GM18870 (cell line): ENCODE results near the gene DENND1A.
"Not testable (repeated sequence)": the region's sequence is repeated elsewhere in the genome, so short reads cannot be mapped to it uniquely, and the experiment has no call there.

Source experiments
- ATAC-seq: cut with Tn5 transposase; IDR thresholded peaks from one replicate; pipeline ENCODE4 v1.9.1; 2021; ENCODE audit warnings: moderate library complexity; ENCODE audit not compliant: unreplicated experiment

Gene DENND1A

GRCh38 chr9:123947326-123947725, 17.4 kb upstream of the DENND1A start:
- ATAC-seq = no peak

- ATAC-seq = no peak
These were observed 16.3 kb upstream of the DENND1A start for GRCh38 chr9:123946101-123946821.

DNA sequence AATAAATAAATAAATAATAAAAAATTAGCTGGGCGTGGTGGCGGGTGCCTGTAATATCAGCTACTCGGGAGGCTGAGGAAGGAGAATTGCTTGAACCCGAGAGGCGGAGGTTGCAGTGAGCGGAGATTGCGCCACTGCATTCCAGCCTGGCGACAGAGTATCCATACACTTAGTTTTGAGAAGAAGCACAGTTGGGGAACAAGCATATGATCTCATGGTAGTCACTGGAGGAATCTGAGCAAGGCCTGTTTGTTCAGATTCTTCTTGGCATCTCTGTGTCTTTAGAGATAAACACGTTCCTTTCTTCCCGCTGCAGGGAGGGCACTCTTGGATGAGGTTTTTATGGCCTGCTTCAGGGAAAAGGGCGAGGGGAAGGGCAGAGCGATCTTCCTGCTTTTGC, 15.6 kb upstream of the DENND1A start:
- ATAC-seq = no peak

- ATAC-seq = not testable (repeated sequence)
These were observed 14.5 kb upstream of the DENND1A start for GRCh38 chr9:123944464-123944863.

DNA sequence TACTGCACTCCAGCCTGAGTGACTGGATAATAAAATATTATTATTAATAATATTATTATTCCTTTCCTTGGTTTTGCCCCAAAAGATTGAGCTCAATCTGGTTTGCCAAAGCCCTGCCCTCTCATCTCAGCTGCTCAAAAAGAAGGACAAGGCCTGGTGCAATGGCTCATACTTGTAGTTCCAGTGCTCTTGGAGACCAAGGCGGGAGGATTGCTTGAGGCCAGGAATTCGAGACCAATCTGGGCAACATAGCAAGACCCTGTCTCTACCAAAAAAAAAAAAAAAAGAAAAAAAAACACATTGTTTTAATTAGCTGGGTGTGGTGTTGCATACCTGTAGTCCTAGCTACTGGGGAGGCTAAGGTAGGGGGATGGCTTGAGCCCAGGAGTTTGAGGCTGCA, 13.7 kb upstream of the DENND1A start:
- ATAC-seq = no peak

DNA sequence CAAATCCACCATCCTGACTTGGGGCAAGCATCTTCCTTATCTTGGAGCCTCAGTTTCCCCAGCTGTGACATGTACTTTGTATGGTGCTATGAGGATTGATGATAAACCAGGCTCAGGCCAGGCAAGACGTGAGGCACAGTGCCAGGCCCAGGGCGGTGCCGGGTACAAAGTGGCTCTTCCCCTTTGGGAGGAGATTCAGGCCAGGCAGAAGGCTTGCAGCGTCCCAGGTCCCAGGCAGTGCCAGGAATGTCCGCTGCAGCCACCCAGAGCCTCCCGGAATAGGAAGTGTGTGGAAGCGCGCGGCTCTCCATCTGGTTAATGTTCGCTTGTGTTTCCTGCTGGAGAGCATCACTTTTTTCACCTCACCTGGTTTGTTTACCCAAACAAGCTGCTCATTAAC, 12.6 kb upstream of the DENND1A start:
- no peak for ATAC-seq

- ATAC-seq = no peak
These were observed 11.7 kb upstream of the DENND1A start for GRCh38 chr9:123941524-123942070.

GRCh38 chr9:123940721-123941523, 11.0 kb upstream of the DENND1A start:
- peak; percentile 52 for ATAC-seq

DNA sequence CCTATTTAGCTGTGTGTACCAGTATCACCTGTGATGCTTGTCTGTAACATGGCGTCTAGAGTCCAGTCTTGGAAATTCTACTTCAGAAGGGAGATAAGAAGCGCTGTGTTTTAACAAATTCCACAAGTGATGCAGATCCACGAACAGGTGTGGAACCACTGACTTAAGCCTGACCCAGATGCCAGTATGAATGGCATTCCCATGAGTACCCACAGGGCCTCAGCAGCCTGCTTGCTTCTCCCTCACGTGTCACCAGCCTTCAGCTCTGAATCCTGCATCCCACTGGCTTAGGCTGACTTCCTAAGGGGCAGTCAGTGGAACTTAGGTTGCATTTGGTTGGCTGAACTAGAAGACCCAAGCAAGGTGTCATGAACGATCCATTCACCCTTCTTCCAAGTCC, 8.5 kb upstream of the DENND1A start:
- no peak for ATAC-seq

GRCh38 chr9:123936575-123936974, 6.6 kb upstream of the DENND1A start:
- not testable (repeated sequence) for ATAC-seq

- ATAC-seq = no peak
These were observed 3.7 kb upstream of the DENND1A start for GRCh38 chr9:123933440-123934212.

DNA sequence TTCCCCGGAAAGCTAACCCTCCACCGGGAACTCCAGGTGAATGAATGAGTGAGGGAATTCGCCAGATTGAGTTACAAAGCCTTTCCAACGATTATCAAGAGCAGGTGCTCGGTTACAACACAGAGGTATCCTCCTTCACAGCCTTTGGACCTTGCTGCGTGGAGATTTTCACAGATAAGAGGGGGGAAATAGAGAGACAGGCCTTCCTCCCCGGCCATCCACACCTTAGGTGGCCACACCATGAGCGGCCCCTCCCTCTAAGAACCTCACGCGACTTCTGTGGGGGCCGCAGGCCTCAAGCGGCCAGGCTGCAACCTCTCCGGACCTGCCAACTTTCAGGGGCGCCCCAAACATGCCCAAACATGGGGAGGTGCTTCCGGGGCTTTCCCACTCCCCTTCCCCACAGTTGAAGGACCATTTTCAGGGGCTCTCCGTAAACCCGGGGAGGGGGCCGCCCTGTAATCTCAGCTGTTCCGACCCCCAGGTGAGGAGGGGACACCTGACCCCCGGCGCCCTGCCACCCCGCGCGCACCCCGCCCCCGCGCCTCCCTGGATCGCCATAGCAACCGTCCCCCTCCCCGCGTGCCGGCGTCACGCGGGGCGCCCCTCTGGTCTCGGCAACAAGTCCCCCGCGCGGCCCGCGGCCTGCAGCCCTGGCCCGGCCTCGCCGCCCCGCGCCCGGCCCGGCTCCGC, 603 bp downstream of the DENND1A start:
- ATAC-seq = no peak

- ATAC-seq = no peak
These were observed 1.3 kb downstream of the DENND1A start for GRCh38 chr9:123928533-123929176.

GRCh38 chr9:123927625-123928532, 2.0 kb downstream of the DENND1A start:
- peak; percentile 32 for ATAC-seq

DNA sequence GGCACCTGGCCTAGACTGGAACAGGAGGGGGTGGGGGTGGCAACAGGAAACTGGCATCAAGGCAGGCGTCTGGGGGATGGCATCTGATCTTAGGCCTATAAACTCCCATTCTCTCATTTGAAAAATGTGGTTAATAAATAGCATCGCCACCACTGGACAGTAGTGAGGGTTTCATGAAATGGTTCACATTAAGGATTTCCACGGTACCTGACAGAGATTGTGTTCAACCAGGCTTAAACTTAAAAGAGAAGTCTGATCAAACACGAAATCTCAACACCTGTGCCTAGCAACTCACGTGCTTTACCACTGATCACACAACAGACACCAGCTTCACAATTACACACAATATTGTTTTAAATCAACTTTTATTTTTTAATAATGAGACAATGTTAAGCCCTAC, 3.0 kb downstream of the DENND1A start:
- ATAC-seq = no peak

- ATAC-seq = no peak
These were observed 4.1 kb downstream of the DENND1A start for GRCh38 chr9:123925819-123926218.

DNA sequence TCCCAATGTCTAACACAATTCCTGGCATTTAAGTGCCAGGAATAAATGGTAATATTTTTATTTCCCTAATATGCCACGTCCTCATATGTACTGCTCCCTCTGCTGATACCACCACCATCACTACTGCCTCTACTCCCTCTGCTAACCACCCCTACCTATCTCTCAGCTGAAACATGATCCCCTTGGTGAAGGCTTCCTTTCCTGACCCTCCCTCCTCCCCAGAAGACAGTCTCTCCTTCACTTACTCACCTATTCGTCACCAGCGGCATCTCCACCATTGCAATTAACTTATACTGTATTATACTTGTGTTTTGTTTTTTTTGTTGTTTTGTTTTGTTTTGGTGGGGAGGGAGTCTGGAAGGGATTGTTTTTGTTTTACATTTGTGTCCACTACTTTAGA, 4.8 kb downstream of the DENND1A start:
- ATAC-seq = no peak

DNA sequence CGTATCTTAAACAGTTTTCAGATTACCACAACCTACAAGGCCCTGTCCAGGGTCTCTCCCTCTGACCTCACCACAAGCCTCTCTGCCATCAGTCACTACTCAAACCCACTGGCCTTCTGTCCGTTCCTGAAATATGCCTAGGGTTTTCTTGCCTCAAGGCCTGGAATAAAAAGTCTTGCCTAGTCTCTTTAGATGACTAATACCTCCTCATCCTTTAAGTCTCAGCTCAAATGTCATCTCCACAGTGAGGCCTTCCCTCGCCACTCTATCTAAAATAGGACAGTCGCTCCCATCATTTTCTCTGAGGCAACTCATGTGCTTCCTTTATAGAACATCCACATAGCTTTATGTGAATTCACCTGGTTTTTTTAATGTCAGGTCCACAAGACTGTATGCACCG, 5.2 kb downstream of the DENND1A start:
- no peak for ATAC-seq

DNA sequence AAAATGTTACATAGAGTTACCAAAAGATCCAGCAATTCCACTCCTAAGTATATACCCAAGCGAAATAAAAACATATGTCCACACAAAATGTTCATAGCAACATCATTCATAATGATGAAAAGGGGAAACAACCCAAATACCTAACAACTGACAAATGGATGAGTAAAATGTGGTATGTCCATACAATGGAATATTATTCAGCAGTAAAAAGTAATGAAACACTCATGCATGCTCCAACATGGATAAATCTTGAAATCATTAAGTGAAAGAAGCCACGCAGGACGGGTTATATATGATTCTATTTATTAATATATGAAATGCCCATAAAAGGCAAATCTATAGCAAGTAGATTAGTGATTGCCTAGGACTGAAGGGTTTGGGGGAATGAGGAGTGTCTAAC, 6.0 kb downstream of the DENND1A start:
- ATAC-seq = no peak
